ENCODE data around the gene RAB3B.

RAB3B gene

DNA sequence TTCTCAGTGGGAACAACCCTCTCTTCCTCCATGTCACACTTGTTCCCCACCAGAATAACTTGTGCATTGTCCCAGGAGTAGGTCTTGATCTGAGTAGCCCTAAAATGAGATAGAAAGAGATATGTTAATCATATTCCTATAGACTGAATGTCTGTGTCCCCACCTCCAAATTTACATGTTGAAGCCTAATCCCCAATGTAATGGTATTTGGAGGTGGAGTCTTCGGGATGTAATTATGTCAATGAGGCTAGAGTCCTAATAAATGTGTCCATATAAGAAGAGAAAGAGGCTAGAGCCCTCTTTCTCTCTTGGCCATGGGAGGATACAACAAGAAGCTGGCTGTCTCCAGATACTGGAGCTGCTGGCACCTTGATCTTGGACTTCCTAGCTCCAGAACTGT lies 57.2 kb downstream of the RAB3B start:
- no peak overlapping the region for H3K23ac ChIP-seq (ENCODE audit: low read length)
- no peak overlapping the region for H3K4ac ChIP-seq (ENCODE audit: low read depth, low read length)
- no peak overlapping the region for H4K5ac ChIP-seq (ENCODE audit: low read length)
- H3K79me1 ChIP-seq (ENCODE audit: low read length), result no peaks in the 10 kb centered on the region
- no peak overlapping the region for H3K27ac ChIP-seq (ENCODE audit: low read depth, low read length)
- no peak overlapping the region for H2BK5ac ChIP-seq (ENCODE audit: low read length)
- no peak overlapping the region for H3K9ac ChIP-seq (ENCODE audit: low read length)
- no peak overlapping the region for H3K4me2 ChIP-seq (ENCODE audit: low read length)
- no peaks in the 10 kb centered on the region for H3K4me1 ChIP-seq (ENCODE audit: control insufficient read depth, low read depth, low read length)
- no peak overlapping the region for H3K18ac ChIP-seq (ENCODE audit: low read length)
- WGBS (ENCODE audit: extremely low coverage, insufficient coverage, low lambda C conversion rate), result no CpG with 5 or more reads among the region's 1 CpG
- no peak overlapping the region for H2BK120ac ChIP-seq (ENCODE audit: low read depth, low read length)
- no peak overlapping the region for H2BK15ac ChIP-seq (replicated peaks; ENCODE audit: low read depth)
- H3K27me3 ChIP-seq (ENCODE audit: insufficient read depth, low read length, poor library complexity), result no peaks in the 10 kb centered on the region
- no peaks in the 10 kb centered on the region for H3K79me2 ChIP-seq (ENCODE audit: control insufficient read depth, insufficient read depth, low read length)
- no peak overlapping the region for H4K8ac ChIP-seq (ENCODE audit: low read depth, low read length)
- H2AK5ac ChIP-seq (ENCODE audit: low read length), result no peak overlapping the region
- no peak for DNase-seq
- H3K56ac ChIP-seq (ENCODE audit: low read length), result no peak overlapping the region
- peaks cover 2% of the 10 kb centered on the region for H3K36me3 ChIP-seq (ENCODE audit: control insufficient read depth, insufficient read depth, low read length)
- H3K4me3 ChIP-seq (ENCODE audit: low read length), result no peak overlapping the region

DNA sequence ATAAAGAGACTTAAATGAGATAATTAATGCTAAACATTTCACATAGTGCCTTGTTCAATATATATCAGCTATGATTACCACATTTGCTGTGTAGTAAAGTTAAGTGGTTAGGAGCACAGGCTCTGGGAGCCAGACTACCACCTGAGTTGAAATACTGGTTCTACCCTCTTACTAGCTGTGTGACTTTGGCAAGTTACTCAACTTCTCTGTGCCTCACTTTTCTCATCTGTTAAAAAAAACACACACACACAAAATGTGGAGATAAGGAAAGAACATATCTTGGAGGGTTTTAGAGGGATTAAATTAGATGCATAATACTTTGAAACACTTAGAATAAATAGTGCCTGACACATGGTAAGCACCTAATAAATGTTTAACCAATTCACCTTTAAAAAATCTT lies 60.2 kb downstream of the RAB3B start:
- no peak overlapping the region for H4K8ac ChIP-seq (ENCODE audit: low read depth, low read length)
- H4K5ac ChIP-seq (ENCODE audit: low read length), result no peak overlapping the region
- H3K27me3 ChIP-seq (ENCODE audit: insufficient read depth, low read length, poor library complexity), result no peaks in the 10 kb centered on the region
- H2BK5ac ChIP-seq (ENCODE audit: low read length), result no peak overlapping the region
- no peak overlapping the region for H3K4ac ChIP-seq (ENCODE audit: low read depth, low read length)
- H2AK5ac ChIP-seq (ENCODE audit: low read length), result no peak overlapping the region
- H3K27ac ChIP-seq (ENCODE audit: low read depth, low read length), result no peak overlapping the region
- H3K4me1 ChIP-seq (ENCODE audit: control insufficient read depth, low read depth, low read length), result no peaks in the 10 kb centered on the region
- H3K18ac ChIP-seq (ENCODE audit: low read length), result no peak overlapping the region
- H2BK120ac ChIP-seq (ENCODE audit: low read depth, low read length), result no peak overlapping the region
- no peaks in the 10 kb centered on the region for H3K79me2 ChIP-seq (ENCODE audit: control insufficient read depth, insufficient read depth, low read length)
- peaks cover 2% of the 10 kb centered on the region for H3K36me3 ChIP-seq (ENCODE audit: control insufficient read depth, insufficient read depth, low read length)
- H3K4me2 ChIP-seq (ENCODE audit: low read length), result no peak overlapping the region
- DNase-seq, result no peak
- H3K4me3 ChIP-seq (ENCODE audit: low read length), result no peak overlapping the region
- no peak overlapping the region for H2BK15ac ChIP-seq (replicated peaks; ENCODE audit: low read depth)
- H3K9ac ChIP-seq (ENCODE audit: low read length), result no peak overlapping the region
- no peak overlapping the region for H3K23ac ChIP-seq (ENCODE audit: low read length)
- no peak overlapping the region for H3K56ac ChIP-seq (ENCODE audit: low read length)
- no peaks in the 10 kb centered on the region for H3K79me1 ChIP-seq (ENCODE audit: low read length)

DNA sequence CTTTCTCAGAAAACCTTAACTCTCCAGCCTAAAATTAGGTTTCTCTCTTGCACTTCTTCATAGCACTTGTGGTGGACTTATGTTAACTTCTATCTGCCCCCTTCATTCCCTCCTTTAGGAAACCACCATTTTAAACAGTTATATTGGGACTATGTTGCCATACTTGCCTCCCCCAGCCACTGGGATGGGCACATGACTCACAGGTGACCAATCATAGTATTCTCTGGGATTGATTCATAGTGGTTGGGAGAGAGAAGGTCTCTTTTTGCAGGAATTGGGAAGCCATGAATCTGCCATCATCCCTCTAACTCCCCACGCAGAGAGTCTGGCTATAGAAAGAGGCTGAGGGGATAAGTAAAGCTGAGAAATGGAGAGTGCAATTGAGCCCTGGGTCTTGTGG lies 61.6 kb downstream of the RAB3B start:
- H3K27ac ChIP-seq (ENCODE audit: low read depth, low read length), result no peak overlapping the region
- no peaks in the 10 kb centered on the region for H3K79me1 ChIP-seq (ENCODE audit: low read length)
- H4K5ac ChIP-seq (ENCODE audit: low read length), result no peak overlapping the region
- no peak overlapping the region for H2BK5ac ChIP-seq (ENCODE audit: low read length)
- no CpG with 5 or more reads among the region's 1 CpG for WGBS (ENCODE audit: extremely low coverage, insufficient coverage, low lambda C conversion rate)
- peaks cover 2% of the 10 kb centered on the region for H3K4me1 ChIP-seq (ENCODE audit: control insufficient read depth, low read depth, low read length)
- no peak overlapping the region for H3K4ac ChIP-seq (ENCODE audit: low read depth, low read length)
- no peak overlapping the region for H3K56ac ChIP-seq (ENCODE audit: low read length)
- no peak overlapping the region for H3K4me2 ChIP-seq (ENCODE audit: low read length)
- H3K79me2 ChIP-seq (ENCODE audit: control insufficient read depth, insufficient read depth, low read length), result no peaks in the 10 kb centered on the region
- H3K36me3 ChIP-seq (ENCODE audit: control insufficient read depth, insufficient read depth, low read length), result peaks cover 2% of the 10 kb centered on the region
- H3K18ac ChIP-seq (ENCODE audit: low read length), result no peak overlapping the region
- no peak overlapping the region for H3K23ac ChIP-seq (ENCODE audit: low read length)
- no peak overlapping the region for H4K8ac ChIP-seq (ENCODE audit: low read depth, low read length)
- H2BK15ac ChIP-seq (replicated peaks; ENCODE audit: low read depth), result no peak overlapping the region
- H3K27me3 ChIP-seq (ENCODE audit: insufficient read depth, low read length, poor library complexity), result no peaks in the 10 kb centered on the region
- H2BK120ac ChIP-seq (ENCODE audit: low read depth, low read length), result no peak overlapping the region
- no peak overlapping the region for H2AK5ac ChIP-seq (ENCODE audit: low read length)
- H3K9ac ChIP-seq (ENCODE audit: low read length), result no peak overlapping the region
- no peak overlapping the region for H3K4me3 ChIP-seq (ENCODE audit: low read length)
- DNase-seq, result no peak

DNA sequence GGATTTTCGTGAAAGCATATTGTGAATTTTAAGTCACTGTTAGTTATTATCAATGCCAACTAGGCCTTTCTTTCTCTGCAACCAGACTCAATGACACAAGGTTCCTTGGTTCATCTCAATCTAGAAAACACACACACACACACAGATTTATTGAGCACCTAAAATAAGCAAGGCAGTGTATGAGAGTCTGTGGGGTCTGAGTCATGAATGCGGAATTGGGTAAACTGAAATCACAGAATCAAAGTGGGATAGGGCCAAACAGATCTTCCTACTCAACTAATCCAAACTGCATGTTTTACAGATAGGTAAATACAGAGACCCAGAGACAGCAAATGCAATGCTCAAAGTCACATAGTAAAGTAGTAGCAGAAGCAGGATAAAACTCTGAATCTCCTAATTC lies 63.5 kb downstream of the RAB3B start:
- Histone ChIP-seq H3K4ac (ENCODE audit: low read depth, low read length) (no peak overlapping the region), H3K79me1 (ENCODE audit: low read length) (no peaks in the 10 kb centered on the region), H4K5ac (ENCODE audit: low read length) (no peak overlapping the region), H3K79me2 (ENCODE audit: control insufficient read depth, insufficient read depth, low read length) (no peaks in the 10 kb centered on the region), H2BK15ac (replicated peaks; ENCODE audit: low read depth) (no peak overlapping the region), H3K56ac (ENCODE audit: low read length) (no peak overlapping the region), H3K27me3 (ENCODE audit: insufficient read depth, low read length, poor library complexity) (no peaks in the 10 kb centered on the region), H3K9ac (ENCODE audit: low read length) (no peak overlapping the region), H2BK120ac (ENCODE audit: low read depth, low read length) (no peak overlapping the region), H4K8ac (ENCODE audit: low read depth, low read length) (no peak overlapping the region), H3K4me2 (ENCODE audit: low read length) (no peak overlapping the region), H3K27ac (ENCODE audit: low read depth, low read length) (no peak overlapping the region), H2BK5ac (ENCODE audit: low read length) (no peak overlapping the region), H2AK5ac (ENCODE audit: low read length) (no peak overlapping the region), H3K23ac (ENCODE audit: low read length) (no peak overlapping the region), H3K4me3 (ENCODE audit: low read length) (no peak overlapping the region), H3K18ac (ENCODE audit: low read length) (no peak overlapping the region), H3K36me3 (ENCODE audit: control insufficient read depth, insufficient read depth, low read length) (no peaks in the 10 kb centered on the region), H3K4me1 (ENCODE audit: control insufficient read depth, low read depth, low read length) (peaks cover 2% of the 10 kb centered on the region)
- DNase-seq, result no peak
- no CpG with 5 or more reads among the region's 2 CpGs for whole genome bisulfite sequencing (ENCODE audit: extremely low coverage, insufficient coverage, low lambda C conversion rate)

DNA sequence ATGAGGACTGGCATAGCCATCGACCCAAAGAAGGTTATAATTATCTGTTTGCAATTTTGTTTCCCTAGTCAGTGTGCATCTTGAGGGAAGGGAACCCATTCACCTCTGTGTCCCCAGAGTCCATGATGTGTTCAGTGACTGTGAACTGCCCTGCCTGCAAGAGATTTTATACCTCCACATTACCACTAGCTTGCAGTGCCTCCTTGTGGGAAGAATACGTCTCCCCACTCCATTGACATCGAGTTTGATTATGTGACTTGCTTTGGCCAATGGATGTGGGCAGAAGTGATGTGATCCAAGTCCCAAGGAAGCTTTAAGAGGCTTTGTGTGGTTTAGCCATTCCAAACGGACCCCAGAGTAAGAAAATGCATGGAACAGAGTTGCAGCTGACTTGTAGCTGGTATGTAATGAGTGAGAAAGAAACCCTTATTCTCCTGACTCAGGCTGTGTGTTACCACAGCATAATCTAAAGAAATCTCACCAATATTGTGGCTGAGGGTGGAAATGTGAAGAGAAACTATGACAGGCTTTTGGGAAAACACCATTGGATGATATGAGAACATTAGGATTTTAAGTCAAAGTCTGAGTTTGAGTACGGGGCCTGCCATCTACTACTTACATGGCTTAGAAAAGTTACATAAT lies 64.2 kb downstream of the RAB3B start:
- Histone ChIP-seq H4K8ac (ENCODE audit: low read depth, low read length) (no peak overlapping the region), H3K4me1 (ENCODE audit: control insufficient read depth, low read depth, low read length) (peaks cover 2% of the 10 kb centered on the region), H3K79me2 (ENCODE audit: control insufficient read depth, insufficient read depth, low read length) (no peaks in the 10 kb centered on the region), H3K9ac (ENCODE audit: low read length) (no peak overlapping the region), H3K4me2 (ENCODE audit: low read length) (no peak overlapping the region), H2BK15ac (replicated peaks; ENCODE audit: low read depth) (no peak overlapping the region), H2BK120ac (ENCODE audit: low read depth, low read length) (no peak overlapping the region), H3K27ac (ENCODE audit: low read depth, low read length) (no peak overlapping the region), H4K5ac (ENCODE audit: low read length) (no peak overlapping the region), H3K4me3 (ENCODE audit: low read length) (no peak overlapping the region), H2AK5ac (ENCODE audit: low read length) (no peak overlapping the region), H3K18ac (ENCODE audit: low read length) (no peak overlapping the region), H3K27me3 (ENCODE audit: insufficient read depth, low read length, poor library complexity) (no peaks in the 10 kb centered on the region), H3K23ac (ENCODE audit: low read length) (no peak overlapping the region), H3K4ac (ENCODE audit: low read depth, low read length) (no peak overlapping the region), H3K79me1 (ENCODE audit: low read length) (no peaks in the 10 kb centered on the region), H3K56ac (ENCODE audit: low read length) (no peak overlapping the region), H3K36me3 (ENCODE audit: control insufficient read depth, insufficient read depth, low read length) (no peaks in the 10 kb centered on the region), H2BK5ac (ENCODE audit: low read length) (no peak overlapping the region)
- no CpG with 5 or more reads among the region's 5 CpGs for WGBS (ENCODE audit: extremely low coverage, insufficient coverage, low lambda C conversion rate)
- DNase-seq, result peak; percentile 79

DNA sequence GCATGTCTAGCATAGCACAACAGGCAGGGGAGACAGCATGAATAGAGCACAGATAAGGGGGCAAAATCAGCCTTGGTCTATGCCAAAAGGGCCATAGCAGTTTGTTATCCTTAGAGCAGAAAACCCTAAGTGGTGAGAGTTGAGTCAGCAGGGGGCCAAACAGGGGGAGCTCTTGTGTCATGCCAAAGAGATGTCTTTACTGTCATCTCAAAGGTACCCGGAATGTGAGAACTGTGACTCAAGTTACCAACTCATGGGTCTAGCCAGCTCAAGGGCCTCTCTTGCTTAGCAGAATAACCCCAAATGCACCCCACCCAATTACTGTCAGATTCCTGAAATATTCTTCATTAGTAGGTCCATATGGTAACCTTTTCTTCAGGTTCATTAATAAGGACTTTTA lies 66.0 kb downstream of the RAB3B start:
- Histone ChIP-seq H3K56ac (ENCODE audit: low read length) (no peak overlapping the region), H3K79me2 (ENCODE audit: control insufficient read depth, insufficient read depth, low read length) (no peaks in the 10 kb centered on the region), H2AK5ac (ENCODE audit: low read length) (no peak overlapping the region), H3K4me1 (ENCODE audit: control insufficient read depth, low read depth, low read length) (peaks cover 8% of the 10 kb centered on the region), H2BK5ac (ENCODE audit: low read length) (no peak overlapping the region), H3K4me3 (ENCODE audit: low read length) (no peak overlapping the region), H4K5ac (ENCODE audit: low read length) (no peak overlapping the region), H3K4ac (ENCODE audit: low read depth, low read length) (no peak overlapping the region), H3K9ac (ENCODE audit: low read length) (no peak overlapping the region), H3K4me2 (ENCODE audit: low read length) (no peak overlapping the region), H3K27ac (ENCODE audit: low read depth, low read length) (no peak overlapping the region), H3K36me3 (ENCODE audit: control insufficient read depth, insufficient read depth, low read length) (peaks cover 2% of the 10 kb centered on the region), H2BK120ac (ENCODE audit: low read depth, low read length) (no peak overlapping the region), H3K79me1 (ENCODE audit: low read length) (no peaks in the 10 kb centered on the region), H2BK15ac (replicated peaks; ENCODE audit: low read depth) (no peak overlapping the region), H3K23ac (ENCODE audit: low read length) (no peak overlapping the region), H3K27me3 (ENCODE audit: insufficient read depth, low read length, poor library complexity) (no peaks in the 10 kb centered on the region), H3K18ac (ENCODE audit: low read length) (no peak overlapping the region), H4K8ac (ENCODE audit: low read depth, low read length) (no peak overlapping the region)
- DNase-seq, result peak; percentile 67
- no CpG with 5 or more reads among the region's 1 CpG for WGBS (ENCODE audit: extremely low coverage, insufficient coverage, low lambda C conversion rate)
